LHCN-M2 (cell line): ENCODE data around the gene LDHAL6B. TPM values are rescaled to one million over a fixed set of nuclear protein-coding genes. Genes with fewer than 3 reads are reported as not detected.

ENCODE experiments used
- DNase-seq: peaks from one replicate; pipeline ENCODE4 v3.0.0-alpha.2; 2012; ENCODE audit warnings: low read depth
- total RNA-seq: library from RNA; depleted of rRNA; stranded (reverse); fragments of >200 nt; gene quantifications from 2 replicates; pipeline ENCODE4 v1.2.3, GENCODE V29; 2014; rRNA removed

LDHAL6B gene
- total RNA-seq, 1 experiment from 2014 or later, result not detected

DNA sequence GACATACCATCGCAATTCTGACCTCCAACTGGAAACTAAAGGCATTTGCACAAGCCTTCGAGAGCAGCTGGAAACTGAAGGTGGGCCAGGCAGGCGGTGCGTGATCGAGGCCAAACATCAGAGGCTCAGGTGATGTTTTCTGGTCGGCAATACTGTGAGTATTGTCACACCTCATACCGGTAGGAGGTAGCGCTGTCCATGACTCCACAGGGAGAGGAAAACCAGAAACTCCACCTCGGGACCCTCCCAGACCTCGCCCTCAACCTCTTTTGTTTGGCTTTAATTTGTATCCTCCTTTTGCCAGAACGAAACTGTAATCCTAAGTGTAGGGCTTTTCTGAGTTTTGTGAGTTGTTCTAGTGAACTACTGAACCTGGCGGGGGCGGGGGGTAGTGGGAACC is 43.6 kb downstream of the LDHAL6B start:
- DNase-seq, result no peak

DNA sequence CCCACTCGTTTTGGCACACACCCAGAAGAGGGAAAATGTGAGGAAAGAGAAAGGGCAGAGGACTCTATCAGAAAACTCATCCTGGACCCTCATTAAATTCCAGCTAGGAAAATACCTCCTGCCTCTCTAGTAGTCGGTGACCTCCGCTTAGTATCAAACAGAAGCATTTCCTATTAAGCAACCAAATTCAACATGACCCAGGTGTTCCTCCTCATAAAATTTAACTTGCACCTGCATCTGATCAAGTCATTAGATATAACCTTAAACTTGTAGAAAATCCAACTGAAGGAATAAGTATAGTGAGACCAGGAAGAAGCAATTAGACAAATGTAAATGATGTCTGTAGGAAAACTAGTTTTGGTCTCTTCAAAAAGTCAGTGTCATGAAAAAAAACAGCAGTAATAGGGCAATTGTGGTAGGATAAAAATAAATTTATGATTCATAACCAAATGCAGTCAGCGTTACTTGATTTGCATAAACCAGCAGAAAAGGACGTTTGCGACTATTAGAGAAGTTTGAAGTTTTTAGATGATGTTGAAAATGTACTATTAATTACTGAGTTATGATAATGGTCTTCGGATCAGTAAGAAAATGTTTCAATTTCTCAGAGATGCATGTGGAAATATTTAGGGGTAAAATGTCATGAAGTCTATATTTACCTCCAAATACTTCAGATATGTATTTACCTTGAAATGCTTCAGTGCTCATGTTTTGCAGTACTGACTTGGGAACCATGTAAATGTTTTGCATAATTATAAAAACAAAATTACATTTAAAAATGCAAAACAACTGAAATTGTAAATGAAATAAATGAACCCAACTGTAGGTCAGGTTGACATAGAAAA is 44.6 kb downstream of the LDHAL6B start:
- DNase-seq, result no peak

DNA sequence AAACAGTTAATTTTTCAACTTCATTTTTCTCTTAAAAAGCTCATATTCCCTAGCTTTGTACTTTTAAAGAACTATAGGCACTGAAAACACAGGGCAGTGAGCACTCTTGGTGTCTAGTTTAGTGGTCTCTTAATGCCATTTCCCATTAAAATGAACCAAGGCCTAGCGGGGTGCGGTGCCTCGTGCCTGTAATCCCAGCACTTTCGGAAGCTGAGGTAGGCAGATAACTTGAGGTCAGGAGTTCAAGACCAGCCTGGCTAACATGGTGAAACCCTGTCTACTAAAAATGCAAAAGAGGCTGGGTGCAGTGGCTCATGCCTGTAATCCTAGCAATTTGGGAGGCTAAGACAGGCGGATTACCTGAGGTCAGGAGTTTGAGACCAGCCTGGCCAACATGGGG is 45.5 kb downstream of the LDHAL6B start:
- no peak for DNase-seq

DNA sequence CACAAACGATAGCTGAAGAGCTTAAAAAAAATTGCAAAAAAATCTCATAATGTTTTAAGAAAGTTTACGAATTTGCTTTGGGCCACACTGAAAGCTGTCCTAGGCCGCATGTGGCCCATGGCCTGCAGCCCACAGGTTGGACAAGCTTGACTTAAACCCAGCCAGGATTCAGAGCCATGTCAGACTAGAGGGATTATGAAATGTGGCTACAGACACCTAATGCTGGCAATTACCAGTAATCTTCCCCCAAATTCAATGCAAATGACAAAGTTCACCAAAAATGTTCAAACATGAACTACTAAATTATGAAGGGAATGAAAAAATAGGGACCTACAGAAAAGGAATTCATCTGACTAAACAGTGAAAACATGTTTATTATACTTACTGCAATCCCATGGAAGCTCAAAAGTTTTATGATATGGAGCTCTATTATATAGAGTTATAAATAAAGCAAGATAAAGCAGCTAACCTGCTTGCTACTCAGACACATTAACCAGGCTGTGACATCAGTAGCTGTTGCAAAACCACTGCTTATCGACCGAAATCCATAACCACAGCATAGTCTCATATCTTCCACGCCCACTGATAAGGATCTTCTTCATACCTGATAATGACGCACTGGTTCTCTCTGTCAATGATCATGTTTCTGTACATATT is 49.2 kb downstream of the LDHAL6B start:
- no peak for DNase-seq

DNA sequence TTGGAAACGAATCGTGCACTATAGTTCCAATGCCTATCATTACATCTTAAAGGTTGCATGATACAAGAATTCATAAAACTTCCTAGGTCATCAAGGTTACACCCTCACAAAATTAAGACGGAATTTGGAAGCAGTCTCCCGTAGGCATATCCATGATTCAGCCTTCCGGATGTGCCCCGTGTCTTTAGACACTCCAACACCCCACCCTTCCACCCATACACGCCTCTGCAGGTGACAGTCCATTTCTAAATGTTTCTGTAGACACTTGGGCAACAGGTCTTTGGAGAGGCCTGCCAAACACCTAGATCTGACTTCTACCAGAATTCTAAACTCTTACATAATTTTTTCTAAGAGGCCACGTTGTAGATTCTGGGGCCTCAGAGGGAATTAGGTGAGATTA is 49.8 kb downstream of the LDHAL6B start:
- DNase-seq, result no peak

DNA sequence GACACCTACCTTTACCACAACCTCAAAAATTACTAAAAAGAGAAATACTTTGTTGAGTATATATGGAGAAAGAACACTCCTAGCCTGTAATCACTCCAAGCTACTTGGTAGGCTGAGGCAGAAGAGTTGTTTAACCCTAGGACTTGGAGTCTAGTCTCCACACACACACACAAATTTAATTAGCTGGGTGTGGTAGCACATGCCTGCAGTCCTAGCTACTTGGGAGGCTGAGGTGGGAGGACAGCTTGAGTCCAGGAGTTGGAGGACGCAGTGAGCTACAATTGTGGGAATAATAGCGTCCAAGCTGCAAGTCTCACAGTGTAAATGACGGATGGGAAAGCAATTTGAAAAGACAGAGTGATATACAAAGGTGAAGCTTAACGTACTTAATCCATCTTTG is 50.5 kb downstream of the LDHAL6B start:
- DNase-seq, result no peak

Other genes with a start within 250 kb of the LDHAL6B start
- gene RNF111, start 219.2 kb upstream of the LDHAL6B start, total RNA-seq, result 14.0 and 22.4 TPM in 2 replicates
- gene CCNB2, start 101.7 kb upstream of the LDHAL6B start, total RNA-seq, result 130 and 138 TPM in 2 replicates
- 88.5 and 117 TPM in 2 replicates for gene MYO1E, start 166.0 kb downstream of the LDHAL6B start, total RNA-seq
- under 0.01 and 0.06 TPM in 2 replicates for gene FAM81A, start 231.3 kb downstream of the LDHAL6B start, total RNA-seq